ENCODE data around the gene DDX59.

Gene DDX59

DNA sequence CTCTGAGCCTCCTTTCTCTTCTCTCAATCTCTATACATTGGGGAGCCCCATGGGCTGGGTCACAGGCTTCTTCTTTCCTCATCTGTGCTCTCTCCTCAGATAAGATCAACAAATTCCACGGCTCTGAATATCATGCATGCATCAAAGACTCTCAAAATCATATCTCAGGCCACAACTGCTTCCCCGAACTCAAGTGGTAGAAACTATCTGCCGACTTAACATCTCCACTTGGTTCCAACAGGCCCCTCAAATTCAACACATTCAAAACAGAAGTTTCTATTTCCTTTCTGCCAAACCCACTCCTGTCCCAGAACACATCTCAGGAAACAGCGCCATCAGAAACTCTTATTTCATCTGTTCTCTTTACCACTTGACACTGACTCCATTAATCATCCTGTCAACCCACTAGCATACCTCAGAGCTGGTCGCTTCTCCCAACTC is 16.7 kb downstream of the DDX59 start:
- Histone ChIP-seq H3K36me3 (ENCODE audit: insufficient read depth, low read length) (peaks cover 27% of the 10 kb centered on the region), H3K4me3 (ENCODE audit: low read length, poor library complexity, severe bottlenecking) (no peak overlapping the region), H2AFZ (ENCODE audit: low read length) (no peak overlapping the region)

DNA sequence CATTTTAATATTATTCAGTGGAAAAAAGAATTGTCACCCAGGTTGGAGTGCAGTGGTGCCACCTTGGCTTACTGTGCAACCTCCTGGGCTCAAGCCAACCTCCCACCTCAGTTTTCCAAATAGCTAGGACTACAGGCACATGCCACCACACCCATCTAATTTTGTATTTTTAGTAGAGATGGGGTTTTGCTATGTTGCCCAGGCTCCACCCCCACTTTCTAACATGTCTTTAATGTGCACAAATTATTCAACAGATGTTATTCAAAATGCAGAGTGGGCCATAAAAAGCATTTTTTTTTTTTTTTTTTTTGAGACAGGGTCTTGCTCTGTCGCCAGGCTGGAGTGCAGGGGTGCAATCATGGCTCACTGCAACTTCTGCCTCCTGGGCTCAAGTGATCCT is 17.3 kb downstream of the DDX59 start:
- Histone ChIP-seq H3K4me3 (ENCODE audit: low read length, poor library complexity, severe bottlenecking) (no peak overlapping the region), H3K79me2 (ENCODE audit: insufficient read depth, low read length) (no peaks in the 10 kb centered on the region), H3K4me1 (ENCODE audit: insufficient read depth, low read length, poor library complexity, severe bottlenecking) (peaks cover 7% of the 10 kb centered on the region), H3K9me3 (ENCODE audit: insufficient read depth, low read depth, low read length) (no peaks in the 10 kb centered on the region), H2AFZ (ENCODE audit: low read length) (no peak overlapping the region), H3K36me3 (ENCODE audit: insufficient read depth, low read length) (peaks cover 24% of the 10 kb centered on the region), H3F3A (ENCODE audit: low read depth) (no peaks in the 10 kb centered on the region), H3K9ac (ENCODE audit: low read depth, low read length, poor library complexity, severe bottlenecking) (no peak overlapping the region), H3K9me2 (replicated peaks; ENCODE audit: low read depth, low read length) (no peaks in the 10 kb centered on the region), H3K4me2 (ENCODE audit: low read depth, low read length, poor library complexity, severe bottlenecking) (no peak overlapping the region), H4K20me1 (ENCODE audit: insufficient read depth, low read length, poor library complexity, severe bottlenecking) (no peaks in the 10 kb centered on the region), H3K27me3 (ENCODE audit: insufficient read depth, low read length, poor library complexity, severe bottlenecking) (no peaks in the 10 kb centered on the region)
- TF ChIP-seq, protein P1, sequence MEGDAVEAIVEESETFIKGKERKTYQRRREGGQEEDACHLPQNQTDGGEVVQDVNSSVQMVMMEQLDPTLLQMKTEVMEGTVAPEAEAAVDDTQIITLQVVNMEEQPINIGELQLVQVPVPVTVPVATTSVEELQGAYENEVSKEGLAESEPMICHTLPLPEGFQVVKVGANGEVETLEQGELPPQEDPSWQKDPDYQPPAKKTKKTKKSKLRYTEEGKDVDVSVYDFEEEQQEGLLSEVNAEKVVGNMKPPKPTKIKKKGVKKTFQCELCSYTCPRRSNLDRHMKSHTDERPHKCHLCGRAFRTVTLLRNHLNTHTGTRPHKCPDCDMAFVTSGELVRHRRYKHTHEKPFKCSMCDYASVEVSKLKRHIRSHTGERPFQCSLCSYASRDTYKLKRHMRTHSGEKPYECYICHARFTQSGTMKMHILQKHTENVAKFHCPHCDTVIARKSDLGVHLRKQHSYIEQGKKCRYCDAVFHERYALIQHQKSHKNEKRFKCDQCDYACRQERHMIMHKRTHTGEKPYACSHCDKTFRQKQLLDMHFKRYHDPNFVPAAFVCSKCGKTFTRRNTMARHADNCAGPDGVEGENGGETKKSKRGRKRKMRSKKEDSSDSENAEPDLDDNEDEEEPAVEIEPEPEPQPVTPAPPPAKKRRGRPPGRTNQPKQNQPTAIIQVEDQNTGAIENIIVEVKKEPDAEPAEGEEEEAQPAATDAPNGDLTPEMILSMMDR (conservative IDR thresholded peaks at IDR 0.05; ENCODE audit: low read length) = no peak
- TF ChIP-seq EZH2phosphoT487 (IDR thresholded peaks at IDR 0.05; ENCODE audit: borderline replicate concordance) = no peak

More for the DNA sequence above, 16.7 kb downstream of the DDX59 start:
- Histone ChIP-seq H4K20me1 (ENCODE audit: insufficient read depth, low read length, poor library complexity, severe bottlenecking) (no peaks in the 10 kb centered on the region), H3K9me2 (replicated peaks; ENCODE audit: low read depth, low read length) (no peaks in the 10 kb centered on the region), H3K9me3 (ENCODE audit: insufficient read depth, low read depth, low read length) (no peaks in the 10 kb centered on the region), H3F3A (ENCODE audit: low read depth) (no peaks in the 10 kb centered on the region), H3K4me1 (ENCODE audit: insufficient read depth, low read length, poor library complexity, severe bottlenecking) (peaks cover 7% of the 10 kb centered on the region), H3K27me3 (ENCODE audit: insufficient read depth, low read length, poor library complexity, severe bottlenecking) (no peaks in the 10 kb centered on the region), H3K4me2 (ENCODE audit: low read depth, low read length, poor library complexity, severe bottlenecking) (no peak overlapping the region), H3K79me2 (ENCODE audit: insufficient read depth, low read length) (no peaks in the 10 kb centered on the region), H3K9ac (ENCODE audit: low read depth, low read length, poor library complexity, severe bottlenecking) (no peak overlapping the region)
- TF ChIP-seq, protein P1 (conservative IDR thresholded peaks at IDR 0.05; ENCODE audit: low read length) = no peak
- no peak for TF ChIP-seq EZH2phosphoT487 (IDR thresholded peaks at IDR 0.05; ENCODE audit: borderline replicate concordance)

DNA sequence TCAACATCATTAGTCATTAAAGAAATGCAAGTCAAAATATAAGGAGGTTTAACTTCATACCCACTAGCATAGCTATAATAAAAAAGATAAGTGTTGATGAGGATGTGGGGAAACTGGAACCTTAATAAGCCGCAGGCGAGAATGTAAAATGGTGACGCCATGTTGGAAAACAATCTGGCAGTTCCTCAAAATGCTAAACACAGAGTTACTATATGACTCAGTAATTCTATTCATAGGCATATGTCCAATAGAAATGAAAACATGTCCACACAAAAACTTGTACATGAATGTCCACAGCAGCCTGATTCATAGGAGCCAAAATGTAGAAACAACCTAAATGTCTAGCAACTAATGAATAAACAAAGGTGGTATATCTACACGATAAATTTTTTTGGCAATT is 23.2 kb downstream of the DDX59 start:
- no peak overlapping the region for H3K4me2 ChIP-seq (ENCODE audit: low read depth, low read length, poor library complexity, severe bottlenecking)
- H4K20me1 ChIP-seq (ENCODE audit: insufficient read depth, low read length, poor library complexity, severe bottlenecking) = no peaks in the 10 kb centered on the region
- no peak overlapping the region for H3K9ac ChIP-seq (ENCODE audit: low read depth, low read length, poor library complexity, severe bottlenecking)

More for the DNA sequence above, 23.2 kb downstream of the DDX59 start:
- no peaks in the 10 kb centered on the region for H3K9me2 ChIP-seq (replicated peaks; ENCODE audit: low read depth, low read length)
- TF ChIP-seq, protein P1 (conservative IDR thresholded peaks at IDR 0.05; ENCODE audit: low read length) = no peak
- no peak for TF ChIP-seq EZH2phosphoT487 (IDR thresholded peaks at IDR 0.05; ENCODE audit: borderline replicate concordance)
- H3K36me3 ChIP-seq (ENCODE audit: insufficient read depth, low read length) = peaks cover 19% of the 10 kb centered on the region
- H3K9me3 ChIP-seq (ENCODE audit: insufficient read depth, low read depth, low read length) = no peaks in the 10 kb centered on the region
- no peaks in the 10 kb centered on the region for H3K27me3 ChIP-seq (ENCODE audit: insufficient read depth, low read length, poor library complexity, severe bottlenecking)
- no peaks in the 10 kb centered on the region for H3K79me2 ChIP-seq (ENCODE audit: insufficient read depth, low read length)
- H3K4me1 ChIP-seq (ENCODE audit: insufficient read depth, low read length, poor library complexity, severe bottlenecking) = no peaks in the 10 kb centered on the region
- H3F3A ChIP-seq (ENCODE audit: low read depth) = no peaks in the 10 kb centered on the region
- no peak overlapping the region for H3K4me3 ChIP-seq (ENCODE audit: low read length, poor library complexity, severe bottlenecking)
- no peak overlapping the region for H2AFZ ChIP-seq (ENCODE audit: low read length)

Data from Loucy (cell line).